ENCODE data around the gene SCFD2. TPM values are rescaled to one million over a fixed set of nuclear protein-coding genes. Genes with fewer than 3 reads are reported as not detected.

Gene SCFD2
- total RNA-seq, 1 donor from 2014 or later, result 17.2 TPM

GRCh38 chr4:53015681-53016080 lies 350.2 kb downstream of the SCFD2 start:
- DNase-seq, result peak; percentile 60
- Mint-ChIP-seq H3K4me1 (ENCODE audit: low read depth, unreplicated experiment) (peaks cover 11% of the 10 kb centered on the region), H3K27me3 (ENCODE audit: unreplicated experiment) (no peaks in the 10 kb centered on the region), H3K9me3 (ENCODE audit: unreplicated experiment) (peaks cover 1% of the 10 kb centered on the region), H3K4me3 (ENCODE audit: unreplicated experiment) (no peak overlapping the region), H3K27ac (ENCODE audit: unreplicated experiment) (no peak overlapping the region), H3K36me3 (ENCODE audit: unreplicated experiment) (no peaks in the 10 kb centered on the region)
- TF ChIP-seq CTCF (IDR thresholded peaks at IDR 0.05; ENCODE audit: partially characterized antibody, unreplicated experiment), result peak; percentile 79

- H3K4me3 Mint-ChIP-seq (ENCODE audit: unreplicated experiment), result no peak overlapping the region
- no peak for TF ChIP-seq CTCF (IDR thresholded peaks at IDR 0.05; ENCODE audit: partially characterized antibody, unreplicated experiment)
- peaks cover 11% of the 10 kb centered on the region for H3K4me1 Mint-ChIP-seq (ENCODE audit: low read depth, unreplicated experiment)
- H3K27ac Mint-ChIP-seq (ENCODE audit: unreplicated experiment), result no peak overlapping the region
- H3K27me3 Mint-ChIP-seq (ENCODE audit: unreplicated experiment), result no peaks in the 10 kb centered on the region
- peaks cover 1% of the 10 kb centered on the region for H3K9me3 Mint-ChIP-seq (ENCODE audit: unreplicated experiment)
- H3K36me3 Mint-ChIP-seq (ENCODE audit: unreplicated experiment), result no peaks in the 10 kb centered on the region
- no peak for DNase-seq
These were observed 351.0 kb downstream of the SCFD2 start for GRCh38 chr4:53014881-53015280.

- H3K9me3 Mint-ChIP-seq (ENCODE audit: unreplicated experiment), result peaks cover 1% of the 10 kb centered on the region
- no peaks in the 10 kb centered on the region for H3K36me3 Mint-ChIP-seq (ENCODE audit: unreplicated experiment)
- TF ChIP-seq CTCF (IDR thresholded peaks at IDR 0.05; ENCODE audit: partially characterized antibody, unreplicated experiment), result no peak
- DNase-seq, result no peak
- peaks cover 11% of the 10 kb centered on the region for H3K4me1 Mint-ChIP-seq (ENCODE audit: low read depth, unreplicated experiment)
- no peak overlapping the region for H3K27ac Mint-ChIP-seq (ENCODE audit: unreplicated experiment)
- no peaks in the 10 kb centered on the region for H3K27me3 Mint-ChIP-seq (ENCODE audit: unreplicated experiment)
- H3K4me3 Mint-ChIP-seq (ENCODE audit: unreplicated experiment), result no peak overlapping the region
These were observed 351.7 kb downstream of the SCFD2 start for GRCh38 chr4:53013873-53014775.

- Mint-ChIP-seq H3K4me1 (ENCODE audit: low read depth, unreplicated experiment) (peaks cover 11% of the 10 kb centered on the region), H3K27ac (ENCODE audit: unreplicated experiment) (no peak overlapping the region), H3K36me3 (ENCODE audit: unreplicated experiment) (no peaks in the 10 kb centered on the region), H3K27me3 (ENCODE audit: unreplicated experiment) (no peaks in the 10 kb centered on the region), H3K4me3 (ENCODE audit: unreplicated experiment) (no peak overlapping the region), H3K9me3 (ENCODE audit: unreplicated experiment) (peaks cover 1% of the 10 kb centered on the region)
- no peak for DNase-seq
- no peak for TF ChIP-seq CTCF (IDR thresholded peaks at IDR 0.05; ENCODE audit: partially characterized antibody, unreplicated experiment)
These were observed 353.1 kb downstream of the SCFD2 start for GRCh38 chr4:53012738-53013137.

GRCh38 chr4:53011259-53011905 lies 354.5 kb downstream of the SCFD2 start:
- Mint-ChIP-seq H3K36me3 (ENCODE audit: unreplicated experiment) (no peaks in the 10 kb centered on the region), H3K4me3 (ENCODE audit: unreplicated experiment) (no peak overlapping the region), H3K9me3 (ENCODE audit: unreplicated experiment) (no peaks in the 10 kb centered on the region), H3K4me1 (ENCODE audit: low read depth, unreplicated experiment) (peaks cover 11% of the 10 kb centered on the region), H3K27ac (ENCODE audit: unreplicated experiment) (no peak overlapping the region), H3K27me3 (ENCODE audit: unreplicated experiment) (no peaks in the 10 kb centered on the region)
- no peak for DNase-seq
- no peak for TF ChIP-seq CTCF (IDR thresholded peaks at IDR 0.05; ENCODE audit: partially characterized antibody, unreplicated experiment)

Measured in glutamatergic neuron (in vitro differentiated cells).